Naive thymus-derived CD4-positive, alpha-beta T cell (primary cell): ENCODE results near the gene ATP8A2. TPM values are rescaled to one million over a fixed set of nuclear protein-coding genes. Genes with fewer than 3 reads are reported as not detected.

Experiments used
- ATAC-seq: fragments of 150-1000 bp; cut with Tn5 transposase; 2 replicates; pipeline ENCODE4 v1.10.0; 2021; ENCODE audit warnings: mild to moderate bottlenecking, moderate library complexity
- CTCF ChIA-PET: fragments of 350-600 bp; sonication (Branson Sonifier 250); formaldehyde crosslinking; loops from one replicate; lab custom pipeline; 2021; ENCODE audit warnings: antibody characterized with exemption; lab: Charles Lee
- POLR2A ChIA-PET: fragments of 350-600 bp; sonication (Branson Sonifier 250); formaldehyde crosslinking; loops from one replicate; lab custom pipeline; 2021; ENCODE audit warnings: antibody characterized with exemption, inconsistent platforms; lab: Charles Lee
- DNase-seq, 9 donors: peaks; one replicate each; pipeline versions ENCODE4 v3.0.0 to v3.0.0-alpha.2; 2020 to 2022; ENCODE audit warnings: mixed read lengths in 1 of 9
- H3K27ac ChIP-seq: one replicate; pipeline ENCODE4 v1.7.0; 2013; ENCODE audit warnings: mild to moderate bottlenecking, low read depth, low read length, moderate library complexity
- H3K27me3 ChIP-seq, 2 donors: one replicate each; pipeline ENCODE4 v1.7.0; 2013; ENCODE audit warnings: low read length in 2 of 2, mild to moderate bottlenecking in 2 of 2, moderate library complexity in 2 of 2; ENCODE audit not compliant: control insufficient read depth in 2 of 2, insufficient read depth in 2 of 2
- H3K36me3 ChIP-seq, 3 experiments: 1 replicate in 2 of 3; 2 replicates in 1 of 3; pipeline ENCODE4 v1.7.0; 2013; ENCODE audit warnings: low read length in 3 of 3, mild to moderate bottlenecking in 3 of 3, moderate library complexity in 1 of 3; ENCODE audit not compliant: insufficient read depth in 3 of 3, control insufficient read depth in 2 of 3
- H3K4me1 ChIP-seq, 2 donors: one replicate each; pipeline ENCODE4 v1.7.0; 2013; ENCODE audit warnings: low read length in 2 of 2, mild to moderate bottlenecking in 2 of 2, moderate library complexity in 1 of 2; ENCODE audit not compliant: control insufficient read depth in 2 of 2, insufficient read depth in 2 of 2
- H3K4me3 ChIP-seq: 2 replicates; pipeline ENCODE4 v1.7.0; 2013; ENCODE audit warnings: mild to moderate bottlenecking, low read length
- H3K9me3 ChIP-seq, 3 experiments: 1 replicate in 2 of 3; 2 replicates in 1 of 3; pipeline ENCODE4 v1.7.0; 2013; ENCODE audit warnings: low read length in 3 of 3; ENCODE audit not compliant: control insufficient read depth in 2 of 3
- H3K27ac Mint-ChIP-seq, 9 donors: one replicate each; pipeline ENCODE4 v1.8.0; 2020 to 2022; ENCODE audit warnings: mixed read lengths in 9 of 9, mild to moderate bottlenecking in 8 of 9, moderate library complexity in 5 of 9, inconsistent platforms in 2 of 9
- H3K27me3 Mint-ChIP-seq, 5 donors: one replicate each; pipeline ENCODE4 v1.8.0; 2021 to 2022; ENCODE audit warnings: mixed read lengths in 5 of 5, mild to moderate bottlenecking in 1 of 5
- H3K36me3 Mint-ChIP-seq, 5 donors: one replicate each; pipeline ENCODE4 v1.8.0; 2020 to 2022; ENCODE audit warnings: mixed read lengths in 5 of 5, mild to moderate bottlenecking in 3 of 5, inconsistent platforms in 1 of 5
- H3K4me1 Mint-ChIP-seq, 7 donors: one replicate each; pipeline ENCODE4 v1.8.0; 2020 to 2022; ENCODE audit warnings: mixed read lengths in 7 of 7, mild to moderate bottlenecking in 3 of 7, inconsistent platforms in 1 of 7
- H3K4me3 Mint-ChIP-seq, 10 donors: one replicate each; pipeline ENCODE4 v1.8.0; 2020 to 2022; ENCODE audit warnings: mild to moderate bottlenecking in 10 of 10, mixed read lengths in 10 of 10, moderate library complexity in 6 of 10, inconsistent platforms in 2 of 10
- H3K9me3 Mint-ChIP-seq, 11 donors: one replicate each; pipeline ENCODE4 v1.8.0; 2020 to 2022; ENCODE audit warnings: mixed read lengths in 11 of 11, mild to moderate bottlenecking in 4 of 11, inconsistent platforms in 1 of 11, moderate library complexity in 1 of 11
- intact Hi-C, 2 donors: fragments of 100-400 bp; cut with micrococcal nuclease; formaldehyde crosslinking; loops; one replicate each; pipeline ENCODE4 v1.15.1; 2023
- polyA plus RNA-seq, 2 donors: library from polyadenylated mRNA; unstranded; fragments of 300-500 nt; fragmentation: Illumina TruSeq; gene quantifications; one replicate each; pipeline ENCODE4 v1.2.3, GENCODE V29; 2021
- total RNA-seq, 6 experiments: library from RNA in 5 of 6; stranded (reverse) in 5 of 6; gene quantifications; 1 replicate in 5 of 6; 2 replicates in 1 of 6; pipeline ENCODE4 v1.2.3 and lab custom pipeline; 2021 to 2026

The ATP8A2 gene
- total and polyA plus RNA-seq, 7 experiments from 2014 or later = 0.56 to 2.4 (median 1.2) TPM

- intact Hi-C loops = no loop called here
- ChIA-PET POLR2A (interaction anchor here (0.8 kb wide), 1 partner anchor 92 kb away, joined by 3 read pairs; no protein-coding TSS in a partner anchor), CTCF (no interaction called here)
- Mint-ChIP-seq H3K27ac (no peak overlapping the region), H3K9me3 (peaks cover 0 to 2% (median 0%) of the 10 kb centered on the region in 11 donors), H3K4me3 (no peak overlapping the region), H3K36me3 (peaks cover 0 to 5% (median 0%) of the 10 kb centered on the region in 5 donors), H3K27me3 (peaks cover 0 to 11% (median 3%) of the 10 kb centered on the region in 5 donors), H3K4me1 (peaks cover 0 to 4% (median 0%) of the 10 kb centered on the region in 7 donors)
- Histone ChIP-seq H3K9me3 (no peaks in the 10 kb centered on the region), H3K27me3 (no peaks in the 10 kb centered on the region), H3K4me1 (peaks cover 0 to 8% of the 10 kb centered on the region in 2 donors), H3K4me3 (no peak overlapping the region), H3K27ac (no peak overlapping the region), H3K36me3 (no peaks in the 10 kb centered on the region)
- DNase-seq = no peak
- no peak for ATAC-seq
These were observed 539.2 kb downstream of the ATP8A2 start for GRCh38 chr13:25910991-25911419.

GRCh38 chr13:25912961-25913360 is 541.2 kb downstream of the ATP8A2 start:
- ATAC-seq = no peak
- H3K4me1 ChIP-seq = no peaks in the 10 kb centered on the region

GRCh38 chr13:25915840-25916518 is 544.2 kb downstream of the ATP8A2 start:
- Mint-ChIP-seq H3K4me3 (no peak overlapping the region), H3K9me3 (peaks cover 0 to 2% (median 0%) of the 10 kb centered on the region in 11 donors), H3K27ac (no peak overlapping the region), H3K36me3 (peaks cover 0 to 2% (median 0%) of the 10 kb centered on the region in 5 donors), H3K27me3 (peaks cover 0 to 13% (median 3%) of the 10 kb centered on the region in 5 donors), H3K4me1 (peaks cover 7 to 14% (median 12%) of the 10 kb centered on the region in 7 donors)
- H3K4me3 ChIP-seq = no peak overlapping the region
- peaks cover 0 to 8% of the 10 kb centered on the region in 2 donors for H3K4me1 ChIP-seq
- no peaks in the 10 kb centered on the region for H3K36me3 ChIP-seq
- ChIA-PET CTCF (no interaction called here), POLR2A (no interaction called here)
- H3K9me3 ChIP-seq = no peaks in the 10 kb centered on the region
- no peak for ATAC-seq
- intact Hi-C loops = no loop called here
- no peaks in the 10 kb centered on the region for H3K27me3 ChIP-seq
- H3K27ac ChIP-seq = no peak overlapping the region
- no peak for DNase-seq

More at GRCh38 chr13:25912961-25913360, 541.2 kb downstream of the ATP8A2 start:
- intact Hi-C loops = no loop called here
- H3K27me3 Mint-ChIP-seq = peaks cover 0 to 12% (median 3%) of the 10 kb centered on the region in 5 donors
- H3K4me3 Mint-ChIP-seq = no peak overlapping the region
- H3K9me3 Mint-ChIP-seq = peaks cover 0 to 2% (median 0%) of the 10 kb centered on the region in 11 donors
- H3K36me3 Mint-ChIP-seq = peaks cover 0 to 5% (median 0%) of the 10 kb centered on the region in 5 donors
- no peak overlapping the region for H3K4me3 ChIP-seq
- DNase-seq = no peak
- no peaks in the 10 kb centered on the region for H3K36me3 ChIP-seq
- H3K27me3 ChIP-seq = no peaks in the 10 kb centered on the region
- peaks cover 0 to 3% (median 3%) of the 10 kb centered on the region in 7 donors for H3K4me1 Mint-ChIP-seq
- no peak overlapping the region for H3K27ac Mint-ChIP-seq
- no peaks in the 10 kb centered on the region for H3K9me3 ChIP-seq
- ChIA-PET CTCF (interaction anchor here (0.8 kb wide), 1 partner anchor 44 kb away, joined by 3 read pairs; no protein-coding TSS in a partner anchor), POLR2A (no interaction called here)
- no peak overlapping the region for H3K27ac ChIP-seq

- DNase-seq = peak in 2 of 9 donors; percentile 7 to 10
- ATAC-seq = no peak
- intact Hi-C loops = no loop called here
- ChIA-PET POLR2A (interaction anchor here (1.4 to 1.5 kb wide), 2 partner anchors 19 to 132 kb away, joined by 4 to 5 read pairs; partner anchors contain the start of gene SHISA2), CTCF (no interaction called here)
- peak overlapping the region in 5 of 9 donors; percentile 6 to 88 (median 41) for H3K27ac Mint-ChIP-seq
- H3K4me1 Mint-ChIP-seq = peaks cover 8 to 14% (median 12%) of the 10 kb centered on the region in 7 donors
- no peaks in the 10 kb centered on the region for H3K36me3 ChIP-seq
- no peaks in the 10 kb centered on the region for H3K9me3 Mint-ChIP-seq
- H3K27me3 ChIP-seq = no peaks in the 10 kb centered on the region
- H3K27ac ChIP-seq = no peak overlapping the region
- H3K4me1 ChIP-seq = peaks cover 0 to 8% of the 10 kb centered on the region in 2 donors
- H3K9me3 ChIP-seq = no peaks in the 10 kb centered on the region
- H3K27me3 Mint-ChIP-seq = peaks cover 0 to 3% (median 0%) of the 10 kb centered on the region in 5 donors
- peak overlapping the region in 4 of 10 donors; percentile 5 to 33 (median 22) for H3K4me3 Mint-ChIP-seq
- H3K36me3 Mint-ChIP-seq = peaks cover 0 to 4% (median 0%) of the 10 kb centered on the region in 5 donors
- no peak overlapping the region for H3K4me3 ChIP-seq
These were observed 548.5 kb downstream of the ATP8A2 start for GRCh38 chr13:25920277-25920676.

GRCh38 chr13:25920931-25921330 is 549.2 kb downstream of the ATP8A2 start:
- H3K4me1 Mint-ChIP-seq = peaks cover 8 to 14% (median 12%) of the 10 kb centered on the region in 7 donors
- H3K9me3 Mint-ChIP-seq = no peaks in the 10 kb centered on the region
- CTCF ChIA-PET = no interaction called here
- ATAC-seq (no peak), DNase-seq (no peak)
- Histone ChIP-seq H3K27me3 (no peaks in the 10 kb centered on the region), H3K4me1 (peaks cover 0 to 8% of the 10 kb centered on the region in 2 donors), H3K4me3 (no peak overlapping the region), H3K9me3 (no peaks in the 10 kb centered on the region), H3K36me3 (no peaks in the 10 kb centered on the region), H3K27ac (no peak overlapping the region)
- H3K36me3 Mint-ChIP-seq = peaks cover 0 to 4% (median 0%) of the 10 kb centered on the region in 5 donors
- H3K27ac Mint-ChIP-seq = no peak overlapping the region
- H3K4me3 Mint-ChIP-seq = no peak overlapping the region
- intact Hi-C loops = no loop called here
- POLR2A ChIA-PET = no interaction called here
- peaks cover 0 to 3% (median 0%) of the 10 kb centered on the region in 5 donors for H3K27me3 Mint-ChIP-seq

GRCh38 chr13:25922376-25922775 is 550.6 kb downstream of the ATP8A2 start:
- Mint-ChIP-seq H3K27ac (peak overlapping the region in 1 of 9 donors; percentile 41), H3K4me3 (no peak overlapping the region), H3K36me3 (peaks cover 0 to 4% (median 0%) of the 10 kb centered on the region in 5 donors), H3K9me3 (peaks cover 0 to 4% (median 0%) of the 10 kb centered on the region in 11 donors), H3K27me3 (peaks cover 0 to 5% (median 0%) of the 10 kb centered on the region in 5 donors), H3K4me1 (peaks cover 8 to 14% (median 12%) of the 10 kb centered on the region in 7 donors)
- Histone ChIP-seq H3K9me3 (no peaks in the 10 kb centered on the region), H3K27ac (no peak overlapping the region), H3K27me3 (no peaks in the 10 kb centered on the region), H3K4me1 (peaks cover 0 to 8% of the 10 kb centered on the region in 2 donors), H3K36me3 (no peaks in the 10 kb centered on the region), H3K4me3 (no peak overlapping the region)
- POLR2A ChIA-PET = no interaction called here
- intact Hi-C loops = no loop called here
- CTCF ChIA-PET = no interaction called here
- no peak for DNase-seq
- ATAC-seq = no peak
